HG02588 (cell line): ENCODE data around the gene ADD3.

ENCODE experiments used
- ATAC-seq: cut with Tn5 transposase; IDR thresholded peaks from one replicate; pipeline ENCODE4 v1.9.1; 2021; ENCODE audit warnings: mild to moderate bottlenecking, moderate library complexity; ENCODE audit not compliant: unreplicated experiment

The ADD3 gene

GRCh38 chr10:110007701-110008517 lies at the start of gene ADD3:
Gene ADD3 (plus strand): TSS chr10:110007984. CDS start chr10:110100654, 92,670 bp downstream.
- peak; percentile 56 for ATAC-seq

GRCh38 chr10:109958059-109958458 lies 49.7 kb upstream of the ADD3 start:
- ATAC-seq, result no peak

GRCh38 chr10:109959259-109960145 lies 48.3 kb upstream of the ADD3 start:
- no peak for ATAC-seq

- no peak for ATAC-seq
Measured at GRCh38 chr10:109960682-109961081, 47.1 kb upstream of the ADD3 start.

- no peak for ATAC-seq
Measured at GRCh38 chr10:109961174-109962001, 46.4 kb upstream of the ADD3 start.

GRCh38 chr10:109962247-109962646 lies 45.5 kb upstream of the ADD3 start:
- ATAC-seq, result no peak

GRCh38 chr10:109963439-109963838 lies 44.3 kb upstream of the ADD3 start:
- no peak for ATAC-seq

- no peak for ATAC-seq
Measured at GRCh38 chr10:109964318-109964717, 43.5 kb upstream of the ADD3 start.

GRCh38 chr10:109966961-109967738 lies 40.6 kb upstream of the ADD3 start:
- ATAC-seq, result no peak

- ATAC-seq, result no peak
Measured at GRCh38 chr10:109967739-109968088, 40.1 kb upstream of the ADD3 start.

- ATAC-seq, result no peak
Measured at GRCh38 chr10:109968953-109969759, 38.6 kb upstream of the ADD3 start.

- ATAC-seq, result no peak
Measured at GRCh38 chr10:109969760-109970346, 37.9 kb upstream of the ADD3 start.

GRCh38 chr10:109971634-109972033 lies 36.1 kb upstream of the ADD3 start:
- no peak for ATAC-seq

GRCh38 chr10:109972372-109973001 lies 35.3 kb upstream of the ADD3 start:
- no peak for ATAC-seq

- ATAC-seq, result no peak
Measured at GRCh38 chr10:109973326-109973829, 34.4 kb upstream of the ADD3 start.

- no peak for ATAC-seq
Measured at GRCh38 chr10:109974504-109975191, 33.1 kb upstream of the ADD3 start.

- ATAC-seq, result no peak
Measured at GRCh38 chr10:109975244-109976190, 32.3 kb upstream of the ADD3 start.
